Measurements from ENCODE around the gene AFF3. TPM values are rescaled to one million over a fixed set of nuclear protein-coding genes. Genes with fewer than 3 reads are reported as not detected.

AFF3 gene
- total and polyA plus RNA-seq, 2 donors (not counting 3 experiments of a cell fraction or from before 2014, with no cell fraction given) = 0.06 to 0.07 TPM

GRCh38 chr2:99593692-99594427, 548.5 kb downstream of the AFF3 start:
- FAIRE-seq (no peak), DNase-seq (ENCODE audit: low read depth, low spot score) (no peak)
- ChIA-PET POLR2A (no interaction called here), CTCF (no interaction called here)
- intact Hi-C loops (cut with micrococcal nuclease) (no loop called here), dilution Hi-C loops (cut with MboI; ENCODE audit: extremely low pct_ligation_motif_present, low sequenced_read_pairs) (no loop called here)
- H3K9me1 ChIP-seq (replicated peaks; ENCODE audit: control insufficient read depth, extremely low read depth, insufficient read depth, low read length) = no peaks in the 10 kb centered on the region
- H3K27me3 ChIP-seq (ENCODE audit: control insufficient read depth in 2 of 2, insufficient read depth in 2 of 2, low read length in 2 of 2) = peaks cover 0 to 1% of the 10 kb centered on the region in 2 experiments
- no peaks in the 10 kb centered on the region for H3K36me3 ChIP-seq (ENCODE audit: control insufficient read depth in 2 of 2, extremely low read depth in 1 of 2, insufficient read depth in 2 of 2, low read length in 2 of 2)
- H3K4me3 ChIP-seq (replicated peaks in 1 of 3; ENCODE audit: insufficient read depth in 1 of 3, low read depth in 1 of 3, low read length in 3 of 3) = no peak overlapping the region
- no peaks in the 10 kb centered on the region for H4K20me1 ChIP-seq (replicated peaks; ENCODE audit: control insufficient read depth, extremely low read depth, insufficient read depth, low read length)
- H3K79me2 ChIP-seq (ENCODE audit: control insufficient read depth, insufficient read depth, low read length) = no peaks in the 10 kb centered on the region
- no peak overlapping the region for H3K27ac ChIP-seq (ENCODE audit: insufficient read depth, low read depth, low read length)
- H3K9me3 ChIP-seq (replicated peaks; ENCODE audit: control insufficient read depth, insufficient read depth, low read length) = no peaks in the 10 kb centered on the region
- TF ChIP-seq EZH2 (IDR thresholded peaks at IDR 0.05; ENCODE audit: borderline replicate concordance, low read depth, low read length, severe bottlenecking) = no peak
- H3K4me1 ChIP-seq (ENCODE audit: control insufficient read depth, extremely low read depth, insufficient read depth, low read length) = no peaks in the 10 kb centered on the region
- no peak overlapping the region for H3K9ac ChIP-seq (replicated peaks; ENCODE audit: extremely low read depth, insufficient read depth, low read length)
- no peak overlapping the region for H2AFZ ChIP-seq (ENCODE audit: low read depth, low read length)
- no TSS peak for BruUV-seq (replicated peaks)
- no peak overlapping the region for H3K4me2 ChIP-seq (ENCODE audit: insufficient read depth, low read length)

DNA sequence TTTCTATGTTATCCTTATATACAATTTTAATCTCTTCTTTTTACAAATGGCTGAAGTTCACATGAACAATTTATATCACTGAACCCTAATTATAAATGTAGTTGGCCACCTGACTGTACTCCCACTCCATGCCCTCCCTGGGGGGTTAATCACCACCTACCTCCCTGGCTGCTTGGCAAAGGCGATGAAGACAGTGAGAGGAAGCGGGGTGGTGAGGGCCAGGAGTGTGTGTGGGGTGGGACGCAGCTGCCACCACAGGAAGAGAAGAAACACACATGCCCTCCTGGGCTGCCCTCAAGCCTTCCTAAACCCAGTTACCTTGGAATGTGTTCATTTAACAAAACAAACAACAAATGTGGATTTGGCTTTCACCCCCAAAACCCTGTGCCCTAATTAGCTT, 565.6 kb downstream of the AFF3 start:
- intact Hi-C loops (cut with micrococcal nuclease) (no loop called here), dilution Hi-C loops (cut with MboI; ENCODE audit: extremely low pct_ligation_motif_present, low sequenced_read_pairs) (no loop called here)
- no TSS peak for BruUV-seq (replicated peaks)
- TF ChIP-seq MYC (IDR thresholded peaks at IDR 0.05; ENCODE audit: low read depth, low read length) (no peak), JUN (IDR thresholded peaks at IDR 0.05; ENCODE audit: borderline replicate concordance, insufficient read depth, insufficient read length, low read depth) (no peak), POLR2A (IDR thresholded peaks at IDR 0.05; ENCODE audit: low read depth, low read length) (no peak), POLR2AphosphoS5 (IDR thresholded peaks at IDR 0.05; ENCODE audit: insufficient read depth, low read depth, low read length) (no peak), GATA2 (IDR thresholded peaks at IDR 0.05; ENCODE audit: insufficient read depth, insufficient read length, low read depth, low read length) (no peak), EZH2 (IDR thresholded peaks at IDR 0.05; ENCODE audit: borderline replicate concordance, low read depth, low read length, severe bottlenecking) (no peak), FOS (IDR thresholded peaks at IDR 0.05; ENCODE audit: borderline replicate concordance, insufficient read depth, low read length) (no peak), CTCF (IDR thresholded peaks at IDR 0.05; ENCODE audit: extremely low read depth in 1 of 2, insufficient read depth in 1 of 2, low read depth in 1 of 2, low read length in 2 of 2) (no peak)
- TF ChIP-seq, protein P1, sequence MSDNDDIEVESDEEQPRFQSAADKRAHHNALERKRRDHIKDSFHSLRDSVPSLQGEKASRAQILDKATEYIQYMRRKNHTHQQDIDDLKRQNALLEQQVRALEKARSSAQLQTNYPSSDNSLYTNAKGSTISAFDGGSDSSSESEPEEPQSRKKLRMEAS (IDR thresholded peaks at IDR 0.05; ENCODE audit: insufficient read depth, insufficient read length) = no peak
- ChIA-PET CTCF (interaction anchor here (1.6 kb wide), 1 partner anchor 17 kb away, joined by 8 read pairs; no protein-coding TSS in a partner anchor), POLR2A (no interaction called here)
- no peaks in the 10 kb centered on the region for H3K79me2 ChIP-seq (ENCODE audit: control insufficient read depth, insufficient read depth, low read length)
- no peaks in the 10 kb centered on the region for H3K9me1 ChIP-seq (replicated peaks; ENCODE audit: control insufficient read depth, extremely low read depth, insufficient read depth, low read length)
- H3K4me2 ChIP-seq (ENCODE audit: insufficient read depth, low read length) = no peak overlapping the region
- no peaks in the 10 kb centered on the region for H3K36me3 ChIP-seq (ENCODE audit: control insufficient read depth in 2 of 2, extremely low read depth in 1 of 2, insufficient read depth in 2 of 2, low read length in 2 of 2)
- H3K4me1 ChIP-seq (ENCODE audit: control insufficient read depth, extremely low read depth, insufficient read depth, low read length) = no peaks in the 10 kb centered on the region
- no peak overlapping the region for H2AFZ ChIP-seq (ENCODE audit: low read depth, low read length)
- DNase-seq (ENCODE audit: low read depth, low spot score) = no peak
- no peaks in the 10 kb centered on the region for H4K20me1 ChIP-seq (replicated peaks; ENCODE audit: control insufficient read depth, extremely low read depth, insufficient read depth, low read length)
- H3K4me3 ChIP-seq (replicated peaks in 1 of 3; ENCODE audit: insufficient read depth in 1 of 3, low read depth in 1 of 3, low read length in 3 of 3) = no peak overlapping the region
- H3K27me3 ChIP-seq (ENCODE audit: control insufficient read depth in 2 of 2, insufficient read depth in 2 of 2, low read length in 2 of 2) = peaks cover 0 to 5% of the 10 kb centered on the region in 2 experiments
- no peak overlapping the region for H3K9ac ChIP-seq (replicated peaks; ENCODE audit: extremely low read depth, insufficient read depth, low read length)
- H3K27ac ChIP-seq (ENCODE audit: insufficient read depth, low read depth, low read length) = no peak overlapping the region
- no peak for FAIRE-seq
- no peaks in the 10 kb centered on the region for H3K9me3 ChIP-seq (replicated peaks; ENCODE audit: control insufficient read depth, insufficient read depth, low read length)
